Measurements from ENCODE around the gene CBFA2T3. TPM values are rescaled to one million over a fixed set of nuclear protein-coding genes. Genes with fewer than 3 reads are reported as not detected.

Gene CBFA2T3
- total and polyA plus RNA-seq, 2 of the 8 experiments (the other 6 are each of a cell fraction or from before 2014, with no cell fraction given): 0.51 to 1.3 TPM

DNA sequence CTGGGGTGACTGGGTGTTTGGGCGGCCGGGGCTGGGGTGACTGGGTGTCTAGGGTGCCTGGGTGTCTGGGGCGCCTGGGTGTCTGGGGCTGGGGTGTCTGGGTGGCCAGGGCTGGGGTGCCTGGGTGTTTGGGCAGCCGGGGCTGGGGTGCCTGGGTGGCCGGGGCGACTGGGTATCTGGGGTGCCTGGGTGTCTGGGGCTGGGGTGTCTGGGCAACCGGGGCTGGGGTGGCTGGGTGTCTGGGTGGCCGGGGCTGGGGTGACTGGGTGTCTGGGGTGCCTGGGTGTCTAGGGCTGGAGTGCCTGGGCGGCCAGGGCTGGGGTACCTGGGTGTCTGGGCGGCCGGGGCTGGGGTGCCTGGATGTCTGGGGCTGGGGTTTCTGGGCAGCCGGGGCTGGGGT, 151.9 kb downstream of the CBFA2T3 start:
- H3K4me2 ChIP-seq (ENCODE audit: insufficient read depth in 1 of 2, low read depth in 2 of 2, low read length in 2 of 2): no peak overlapping the region
- H2BK120ac ChIP-seq (replicated peaks; ENCODE audit: low read depth, low read length): no peak overlapping the region
- no peak overlapping the region for H3K9ac ChIP-seq (replicated peaks in 1 of 4; ENCODE audit: extremely low read depth in 1 of 4, low read depth in 3 of 4, low read length in 3 of 4)
- H3K4me3 ChIP-seq (ENCODE audit: extremely low read depth in 1 of 4, insufficient read depth in 2 of 4, low read depth in 3 of 4, low read length in 4 of 4): no peak overlapping the region
- no peaks in the 10 kb centered on the region for H3K79me2 ChIP-seq (ENCODE audit: control insufficient read depth in 1 of 2, insufficient read depth in 2 of 2, low read length in 2 of 2)
- no peak overlapping the region for H2AFZ ChIP-seq (ENCODE audit: low read length)
- H3K79me1 ChIP-seq (ENCODE audit: low read depth, low read length): no peaks in the 10 kb centered on the region
- no peak overlapping the region; the same call in 1 of the 2 replicates for H4K8ac ChIP-seq (ENCODE audit: extremely low read depth, insufficient read depth, low read length)
- H3K23me2 ChIP-seq (ENCODE audit: low read depth, low read length): no peaks in the 10 kb centered on the region
- CTCF ChIA-PET (ENCODE audit: partially characterized antibody): interaction anchor here (0.9 to 1.6 kb wide), 3 partner anchors 12 to 70 kb away, joined by 3 to 4 read pairs (median 3); no protein-coding TSS in a partner anchor
- H2BK20ac ChIP-seq (ENCODE audit: low read length): no peak overlapping the region
- H3K56ac ChIP-seq (replicated peaks; ENCODE audit: insufficient read length, low read depth, low read length): no peak overlapping the region
- no peak overlapping the region for H2BK12ac ChIP-seq (ENCODE audit: low read depth, low read length)
- no peak for FAIRE-seq
- POLR2A ChIA-PET (ENCODE audit: partially characterized antibody): interaction anchor here (0.9 kb wide), 1 partner anchor 19 kb away, joined by 3 read pairs; no protein-coding TSS in a partner anchor
- no peak overlapping the region for H3K18ac ChIP-seq (ENCODE audit: extremely low read depth, low read length)
- WGBS, 2 experiments (ENCODE audit: extremely low coverage in 1 of 2, insufficient coverage in 1 of 2, insufficient read length in 1 of 2, insufficient replicate concordance in 2 of 2, low coverage in 1 of 2, low lambda C conversion rate in 2 of 2, missing lambda C conversion rate in 1 of 2): no CpG with 5 or more reads among the region's 12 CpGs
- no peaks in the 10 kb centered on the region for H3K36me3 ChIP-seq (ENCODE audit: control insufficient read depth in 2 of 4, insufficient read depth in 4 of 4, low read length in 3 of 4)
- H4K5ac ChIP-seq (ENCODE audit: insufficient read length, low read depth, low read length): no peak overlapping the region
- H3K14ac ChIP-seq (ENCODE audit: insufficient read length): no peak overlapping the region
- no peak for DNase-seq (ENCODE audit: low read depth in 1 of 2, low spot score in 2 of 2)
- H3K9me3 ChIP-seq (ENCODE audit: insufficient read depth in 2 of 2, low read depth in 1 of 2, low read length in 1 of 2): no peaks in the 10 kb centered on the region
- H4K20me1 ChIP-seq (replicated peaks in 1 of 2; ENCODE audit: control insufficient read depth in 1 of 2, insufficient read depth in 2 of 2, low read length in 2 of 2): peaks cover 2 to 6% of the 10 kb centered on the region in 2 experiments
- no peak overlapping the region for H2BK5ac ChIP-seq (ENCODE audit: low read depth, low read length)
- no peaks in the 10 kb centered on the region for H3K27me3 ChIP-seq (replicated peaks in 1 of 4; ENCODE audit: control insufficient read depth in 3 of 4, extremely low read depth in 1 of 4, insufficient read depth in 3 of 4, low read length in 3 of 4)
- no peak overlapping the region for H3K23ac ChIP-seq (ENCODE audit: insufficient read length)
- H3K4me1 ChIP-seq (replicated peaks in 1 of 4; ENCODE audit: control insufficient read depth in 3 of 4, insufficient read depth in 4 of 4, low read length in 3 of 4): no peaks in the 10 kb centered on the region
- no peak overlapping the region for H2BK15ac ChIP-seq (ENCODE audit: low read length)
- H3K4ac ChIP-seq (replicated peaks; ENCODE audit: insufficient read length, low read depth, low read length): no peak overlapping the region
- no peak overlapping the region for H3K27ac ChIP-seq (ENCODE audit: low read depth, low read length)
- no peak overlapping the region for H4K91ac ChIP-seq (replicated peaks; ENCODE audit: insufficient read length, low read length)
- H2AK5ac ChIP-seq (ENCODE audit: low read depth, low read length): no peak overlapping the region
- TF ChIP-seq SUZ12 (IDR thresholded peaks at IDR 0.05; ENCODE audit: low read length) (no peak), SP2 (IDR thresholded peaks at IDR 0.05; ENCODE audit: low read length) (no peak), NRF1 (IDR thresholded peaks at IDR 0.05; ENCODE audit: low read depth, low read length) (no peak), JUN (IDR thresholded peaks at IDR 0.05; ENCODE audit: low read depth, low read length) (no peak), KDM1A (IDR thresholded peaks at IDR 0.05; ENCODE audit: borderline replicate concordance, low read length) (no peak), RNF2 (IDR thresholded peaks at IDR 0.05; ENCODE audit: borderline replicate concordance, low read depth, low read length, missing control alignments, poor library complexity, severe bottlenecking) (no peak), RXRA (IDR thresholded peaks at IDR 0.05; ENCODE audit: insufficient read depth, low read depth, low read length) (no peak), JUND (IDR thresholded peaks at IDR 0.05; ENCODE audit: low read length) (no peak)
